ENCODE measurements around the gene CREG1.

Gene CREG1

DNA sequence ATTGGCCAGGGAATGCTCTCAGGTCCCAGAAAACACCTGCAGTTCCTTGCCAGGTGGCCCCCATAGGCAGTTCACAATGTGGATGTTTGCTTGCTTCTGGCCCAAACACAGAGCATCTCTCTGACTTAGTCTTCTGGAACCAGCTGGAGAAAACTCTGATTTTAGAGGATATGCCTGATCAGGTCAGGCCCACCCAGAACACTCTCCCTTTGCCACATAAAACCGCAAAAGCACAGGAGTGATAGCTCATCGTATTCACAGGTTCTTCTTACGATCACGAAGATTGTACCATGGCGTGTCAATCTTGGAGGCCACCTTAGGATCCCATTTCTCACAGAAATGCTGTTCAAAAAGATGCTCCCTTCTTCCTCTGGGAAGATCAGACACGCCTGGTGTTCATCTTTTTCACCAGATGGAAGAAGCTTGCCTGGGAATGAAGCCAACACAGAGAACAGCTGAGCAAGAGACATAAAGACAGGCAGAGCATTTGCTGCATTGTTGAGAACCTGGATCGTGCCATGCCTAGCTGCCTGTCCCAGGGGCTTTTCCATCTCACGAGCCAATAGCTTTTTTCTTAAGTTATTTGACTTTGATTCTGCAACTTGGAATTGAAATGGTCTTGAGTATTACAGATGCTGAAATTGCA lies 23.6 kb downstream of the CREG1 start:
- no peak for DNase-seq

DNA sequence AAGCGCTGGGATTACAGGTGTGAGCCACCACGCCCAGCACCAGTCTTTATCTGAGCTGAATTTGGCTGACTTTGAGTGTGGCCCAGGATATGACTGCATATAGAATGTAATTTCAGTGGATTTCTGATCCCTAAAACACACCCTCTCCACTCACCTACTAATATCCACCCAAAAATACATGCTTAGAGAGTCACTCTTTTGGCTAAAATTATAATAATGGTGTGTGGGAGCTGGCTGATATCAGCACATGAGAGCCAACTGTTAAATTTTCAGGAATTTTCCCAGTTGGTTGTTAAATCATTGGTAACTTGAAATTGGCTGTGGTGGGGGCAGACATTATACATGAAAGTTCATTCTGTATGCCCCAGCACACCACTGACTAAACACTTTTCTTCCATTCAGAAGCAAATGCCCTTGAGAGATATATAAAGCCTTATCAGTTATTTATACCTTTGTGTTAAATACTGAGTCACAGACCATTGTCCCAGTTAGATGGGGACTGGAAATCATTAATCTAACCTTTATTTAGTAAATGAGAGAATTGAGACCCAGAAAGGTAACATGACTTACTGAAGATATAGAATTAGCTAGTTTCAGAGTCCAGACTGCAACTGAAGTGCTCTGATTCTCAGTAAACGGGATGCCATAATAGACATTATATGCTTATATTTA lies 25.4 kb downstream of the CREG1 start:
- no peak for DNase-seq

DNA sequence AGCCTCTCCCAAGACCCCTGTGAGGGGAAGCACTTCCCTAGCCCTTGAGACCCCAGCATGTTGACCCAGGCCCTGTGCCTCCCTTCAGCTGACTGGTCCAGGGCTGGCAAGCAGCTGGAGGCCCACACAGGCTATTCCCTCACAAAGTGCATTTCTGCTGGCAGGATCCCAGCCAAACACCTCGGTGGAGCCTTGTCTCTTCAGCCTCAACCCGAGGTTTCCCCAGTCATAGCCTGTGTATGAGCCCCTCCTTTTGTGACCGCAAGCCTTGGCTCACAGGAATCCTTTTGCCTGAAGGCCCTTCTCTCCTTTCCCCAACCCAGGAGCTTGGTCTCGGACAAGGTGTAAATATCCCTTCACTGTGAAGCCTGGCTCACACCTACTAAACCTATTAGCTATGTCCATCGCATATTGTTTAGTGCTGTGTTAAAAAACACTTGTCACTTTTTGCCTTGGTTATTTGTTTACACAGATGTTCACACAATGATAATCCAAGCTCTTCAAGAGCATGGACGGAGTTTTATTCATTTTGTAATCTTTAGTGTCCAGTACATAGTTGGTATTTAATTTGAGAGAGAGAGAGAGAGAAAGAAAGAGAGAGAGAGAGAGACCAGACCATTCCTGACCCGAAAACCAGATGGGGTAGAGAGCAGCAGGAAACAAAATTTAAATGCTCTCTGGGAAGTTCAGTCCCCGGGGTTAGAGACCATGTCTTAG lies 26.7 kb downstream of the CREG1 start:
- DNase-seq: no peak

DNA sequence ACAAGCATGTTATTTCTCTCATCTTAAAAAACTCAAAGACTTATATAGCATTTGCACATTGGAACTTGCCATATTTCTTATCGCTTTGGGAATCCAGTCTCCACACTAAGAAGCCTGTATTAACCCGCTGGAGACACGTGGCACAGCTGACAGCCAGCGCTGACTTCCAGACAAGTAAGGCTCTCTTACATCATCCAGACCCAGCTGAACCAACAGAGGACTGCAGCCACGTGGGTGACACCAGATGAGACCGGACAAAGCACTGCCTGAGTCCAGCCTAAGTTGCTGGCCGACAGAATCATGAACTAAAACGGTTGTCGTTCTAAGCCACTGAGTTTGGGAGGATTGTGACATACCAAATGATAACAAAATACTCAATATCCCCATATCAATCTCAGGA lies 28.9 kb downstream of the CREG1 start:
- no peak for DNase-seq

DNA sequence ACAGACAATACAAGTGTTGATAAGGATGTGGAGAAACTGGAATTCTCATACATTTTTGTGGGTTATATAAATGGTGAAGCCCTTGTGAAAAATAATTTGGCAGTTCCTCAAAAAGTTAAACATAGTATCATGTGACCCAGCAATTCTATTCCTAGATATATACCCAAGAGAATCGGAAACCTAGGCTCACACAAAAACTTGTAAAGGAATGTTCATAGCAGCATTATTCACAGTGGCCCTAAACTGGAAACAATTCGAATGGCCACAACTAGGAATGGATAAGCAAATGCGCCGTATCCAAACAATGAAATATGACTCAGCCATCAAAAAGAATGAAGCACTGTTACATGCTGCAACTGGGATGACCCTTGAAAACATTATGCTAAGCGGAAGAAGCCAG lies 31.3 kb downstream of the CREG1 start:
- DNase-seq: no peak

DNA sequence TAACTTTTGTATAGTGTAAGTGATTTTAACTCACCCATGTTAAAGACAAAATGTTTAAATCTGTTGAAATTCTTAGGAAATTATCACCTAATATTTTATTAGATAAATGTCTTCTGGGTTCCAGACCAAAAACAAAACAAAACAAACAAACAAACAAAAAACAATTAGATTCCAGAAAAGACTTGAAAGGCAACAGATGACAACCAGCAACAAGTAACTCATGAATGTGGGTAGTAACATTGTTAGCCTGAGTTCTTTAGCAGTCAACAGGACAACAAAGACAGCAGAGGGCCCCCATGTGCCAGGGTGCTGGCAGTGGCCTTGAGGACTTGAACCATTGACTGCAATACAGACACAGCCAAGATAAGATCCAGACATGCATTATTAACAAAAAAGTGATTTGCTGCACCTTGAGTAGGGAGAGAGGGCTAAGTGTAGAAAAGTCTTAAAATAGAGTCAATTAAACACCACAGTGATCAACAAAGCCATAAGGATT lies 32.8 kb downstream of the CREG1 start:
- no peak for DNase-seq

DNA sequence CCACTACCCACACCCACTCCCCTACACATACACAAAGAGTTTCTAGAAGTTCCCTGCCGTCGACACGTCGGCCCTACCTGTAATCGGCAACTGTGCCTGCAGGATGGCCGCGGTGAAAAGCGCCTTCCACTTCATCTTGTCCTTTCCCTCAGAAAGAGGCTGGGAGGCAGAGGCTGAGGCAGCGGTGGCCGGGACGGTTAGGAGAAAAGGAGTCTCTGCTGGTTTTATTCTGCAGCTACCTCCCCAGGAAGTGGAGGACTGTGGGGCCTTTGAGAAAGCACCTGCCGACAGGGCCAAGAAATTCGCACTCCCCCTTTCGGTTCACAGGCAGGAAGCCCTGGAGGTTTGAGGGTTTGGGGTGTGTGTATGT lies 35.2 kb downstream of the CREG1 start, which contains the start of gene CD247:
Gene CD247, minus strand, starts transcription at position 199 of the 370 bp plus-strand sequence. Its CDS starts 64 bp downstream, at position 135.
- DNase-seq: peak; percentile 68 to 72

DNA sequence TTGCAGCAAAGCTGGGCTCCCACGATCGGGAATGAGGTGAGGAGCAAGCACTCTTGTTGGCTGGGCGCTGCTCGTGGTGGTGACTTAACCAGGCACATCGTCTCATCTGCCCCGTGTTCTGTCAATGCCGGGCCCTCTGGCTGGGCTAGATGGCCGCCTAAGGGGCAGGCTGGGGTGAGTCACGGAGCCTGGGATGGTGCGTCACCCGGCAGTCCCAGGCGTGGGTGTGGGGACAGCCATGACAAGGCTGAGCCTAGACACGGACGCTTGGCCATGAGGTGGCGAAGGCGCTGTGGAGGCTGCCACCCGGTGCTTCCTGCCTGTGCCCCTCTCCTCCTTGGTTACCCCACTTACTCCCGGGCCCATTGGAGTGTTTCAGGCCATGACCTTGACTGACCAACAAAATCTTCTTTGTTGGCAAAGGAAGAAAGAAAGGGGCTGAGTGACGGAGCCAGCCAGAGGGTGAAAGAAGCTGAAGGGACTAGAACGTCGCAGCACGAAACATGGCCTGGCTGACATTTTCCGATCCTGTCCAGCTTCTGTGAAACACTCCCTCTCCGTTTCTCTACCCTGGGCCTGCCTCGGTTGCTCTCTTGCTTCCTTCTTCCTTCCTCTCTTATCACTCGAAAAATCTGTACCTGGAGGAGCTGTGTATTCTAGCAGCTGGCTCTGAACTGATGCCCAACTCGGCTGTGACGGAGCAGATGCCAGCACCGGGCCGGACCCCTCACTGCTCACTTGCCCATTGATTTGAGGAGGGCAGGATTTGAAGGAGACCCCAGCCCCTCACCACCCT lies 35.8 kb downstream of the CREG1 start:
- peak; percentile 92 for DNase-seq

DNA sequence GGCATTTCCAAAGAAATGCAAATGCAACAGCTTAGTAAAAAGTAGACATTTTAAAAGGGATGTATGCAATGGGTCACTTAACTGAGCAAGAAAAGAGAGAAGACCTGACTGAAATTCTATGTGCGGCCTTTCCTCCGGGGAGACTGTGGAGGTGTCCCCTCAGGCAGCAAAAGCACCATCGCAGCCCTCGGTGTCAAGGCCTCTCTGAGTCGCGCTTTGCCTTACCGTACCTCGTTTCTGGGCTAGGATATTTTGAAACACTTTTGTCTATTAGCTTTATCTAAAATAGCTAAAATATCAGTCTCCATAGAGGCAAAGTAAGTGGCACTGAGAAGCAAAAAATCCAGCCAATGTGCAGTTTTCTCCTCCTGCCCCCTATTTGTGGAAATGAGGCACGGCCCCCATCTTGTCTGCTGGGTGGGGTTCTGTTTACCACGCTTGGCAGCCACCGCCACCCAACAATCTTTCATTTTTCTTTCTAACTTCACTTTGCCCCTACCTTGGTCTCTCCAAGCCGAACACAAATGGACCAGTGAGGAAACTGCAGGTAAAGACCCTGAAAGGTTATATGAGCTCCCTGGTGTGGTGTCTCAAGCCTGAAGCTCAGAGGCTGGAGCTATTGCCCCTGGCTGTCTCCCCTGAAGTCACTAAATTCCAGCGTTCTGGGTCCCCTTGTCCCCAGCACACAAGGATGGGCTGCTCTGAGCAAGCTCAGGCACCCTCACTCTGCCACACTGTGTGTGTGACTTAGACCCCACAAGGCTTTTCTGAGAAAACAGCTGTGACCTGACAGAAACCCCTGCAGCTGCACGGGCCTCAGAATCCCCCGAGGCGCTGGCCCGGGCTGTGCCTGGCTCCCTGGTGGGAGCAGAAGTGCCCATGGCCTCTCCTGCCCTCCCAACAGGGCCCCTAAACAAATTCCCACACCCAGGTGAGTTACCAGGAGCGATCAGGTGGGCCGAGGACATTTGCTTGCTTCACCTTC lies 36.9 kb downstream of the CREG1 start:
- DNase-seq: peak in 1 of 2 donors; percentile 35

DNA sequence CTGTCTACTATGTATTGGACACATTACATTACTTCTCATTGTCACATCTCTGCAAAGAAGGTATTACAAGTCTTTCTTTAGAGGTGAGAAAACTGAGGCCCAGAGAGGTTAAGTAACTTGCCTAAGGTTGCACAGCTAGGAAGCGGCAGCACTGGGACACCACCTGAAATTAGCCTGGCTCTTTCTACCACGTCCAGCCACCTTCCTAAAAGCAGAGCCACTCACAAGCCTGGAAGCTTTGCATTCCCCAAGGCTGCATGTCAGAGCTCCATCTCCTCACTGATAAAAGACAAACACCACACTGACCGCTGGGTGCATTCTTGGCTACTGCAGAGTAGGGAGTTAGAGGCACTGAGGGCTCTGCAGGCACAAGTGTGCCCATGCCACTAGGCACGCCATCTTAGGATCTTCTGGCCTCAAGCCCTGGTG lies 37.7 kb downstream of the CREG1 start:
- DNase-seq: no peak

DNA sequence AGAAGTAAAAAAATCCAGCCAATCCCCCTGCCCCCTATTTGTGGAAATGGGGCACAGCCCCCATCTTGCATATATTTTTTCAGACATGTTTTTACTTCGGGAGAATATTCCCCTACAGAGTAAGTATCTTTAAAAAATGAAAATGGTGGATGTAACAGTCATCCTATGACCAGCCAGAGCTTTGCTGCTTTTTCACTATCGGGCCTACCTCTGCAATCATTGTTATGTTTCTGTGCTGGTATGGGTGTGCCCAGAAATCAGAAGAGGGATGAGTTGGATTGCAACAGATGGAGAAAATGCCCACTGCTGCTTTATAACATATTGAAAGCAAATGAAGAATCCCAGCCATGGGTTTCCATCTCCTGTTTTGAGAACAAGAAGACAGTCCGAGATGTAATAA lies 38.1 kb downstream of the CREG1 start:
- DNase-seq: no peak

DNA sequence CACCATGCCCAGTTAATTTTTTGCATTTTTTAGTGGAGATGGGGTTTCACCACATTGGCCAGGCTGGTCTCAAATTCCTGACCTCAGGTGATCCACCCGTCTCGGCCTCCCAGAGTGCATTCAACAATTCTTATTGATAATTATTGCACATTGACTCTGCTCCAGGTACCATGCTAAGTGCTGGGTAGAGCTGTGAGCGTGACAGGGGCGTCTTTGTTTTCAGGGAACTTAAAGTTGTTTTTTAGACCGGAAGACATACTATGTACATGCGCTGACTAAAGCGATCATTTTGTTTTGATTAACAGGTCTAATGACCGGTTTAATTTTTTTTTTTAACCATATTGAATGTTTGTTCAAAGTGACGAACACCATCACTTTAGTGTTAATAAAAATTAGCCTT lies 39.3 kb downstream of the CREG1 start:
- no peak for DNase-seq

DNA sequence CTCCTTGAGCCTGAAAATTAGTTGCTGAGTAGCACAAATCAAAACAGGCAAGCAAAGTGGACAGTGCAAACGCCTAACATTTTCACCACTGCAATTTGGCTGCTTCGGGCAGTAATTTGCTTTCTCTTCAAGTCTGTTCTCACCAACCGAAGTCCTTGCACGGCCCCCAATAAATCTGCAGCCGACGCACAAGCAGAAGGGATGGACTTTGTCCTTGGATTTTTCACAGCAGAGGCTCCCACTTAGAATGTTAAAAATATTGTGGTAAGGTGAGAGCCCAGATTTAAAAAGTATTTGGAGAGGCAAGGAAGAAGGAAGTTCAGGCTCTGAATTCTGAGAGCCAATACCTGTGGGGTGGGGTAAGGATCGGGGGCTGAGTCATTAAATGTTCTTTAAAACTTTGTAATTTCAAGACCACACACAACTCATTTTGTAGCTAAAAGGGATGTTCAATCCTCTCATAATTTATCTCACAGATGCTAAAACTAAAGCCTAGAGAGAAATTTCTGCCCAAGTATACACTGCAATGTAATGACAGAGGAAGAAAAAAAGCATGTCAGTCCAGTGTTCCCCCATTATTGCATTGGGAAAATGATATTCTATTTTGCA lies 41.4 kb downstream of the CREG1 start:
- no peak for DNase-seq

DNA sequence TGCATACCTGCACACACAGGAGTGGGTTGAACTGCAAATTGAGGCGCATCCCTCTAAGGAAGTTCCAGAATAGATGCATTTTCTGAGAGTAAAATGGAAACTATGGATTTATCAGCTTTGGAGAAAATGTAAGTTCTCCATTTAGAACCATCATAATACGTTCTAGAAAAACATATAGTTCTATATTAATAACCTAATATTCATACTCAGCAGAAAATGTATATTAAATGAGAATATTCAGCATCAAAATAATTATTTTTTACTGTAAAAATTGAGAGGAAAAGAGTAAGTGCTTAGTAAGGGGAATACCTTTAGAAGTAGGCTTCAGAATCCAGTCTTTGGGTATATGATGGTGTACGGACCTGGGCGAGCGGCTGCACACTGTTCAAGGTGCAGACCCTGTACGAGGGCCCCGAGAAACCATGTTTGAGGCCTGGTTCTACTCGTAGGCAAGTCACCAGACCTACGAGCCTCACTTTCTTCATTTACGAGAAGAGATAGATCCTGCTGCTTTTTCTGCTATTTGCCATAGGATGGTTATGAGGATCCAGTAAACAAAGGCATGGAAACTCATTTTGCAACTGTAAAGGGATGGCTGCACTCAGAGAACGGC lies 42.1 kb downstream of the CREG1 start:
- no peak for DNase-seq

DNA sequence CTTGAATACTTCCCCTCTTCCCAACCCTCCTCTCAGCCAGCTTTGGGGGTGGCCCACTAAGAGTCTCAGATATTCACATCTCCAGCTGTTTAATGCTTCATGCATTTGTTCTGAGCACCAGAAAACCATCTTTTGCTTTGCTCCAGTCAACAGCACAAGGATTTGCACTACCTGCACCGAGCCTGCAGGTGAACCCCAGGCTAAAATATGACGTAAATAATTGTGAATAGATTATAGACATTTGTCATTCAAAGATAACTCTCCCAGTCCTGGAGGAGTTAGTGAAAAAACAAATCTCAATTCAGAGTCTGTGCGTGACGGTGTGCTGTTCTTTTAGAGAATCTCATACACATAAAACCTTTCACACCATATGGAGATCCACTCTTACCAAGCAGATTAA lies 42.7 kb downstream of the CREG1 start:
- DNase-seq: no peak

DNA sequence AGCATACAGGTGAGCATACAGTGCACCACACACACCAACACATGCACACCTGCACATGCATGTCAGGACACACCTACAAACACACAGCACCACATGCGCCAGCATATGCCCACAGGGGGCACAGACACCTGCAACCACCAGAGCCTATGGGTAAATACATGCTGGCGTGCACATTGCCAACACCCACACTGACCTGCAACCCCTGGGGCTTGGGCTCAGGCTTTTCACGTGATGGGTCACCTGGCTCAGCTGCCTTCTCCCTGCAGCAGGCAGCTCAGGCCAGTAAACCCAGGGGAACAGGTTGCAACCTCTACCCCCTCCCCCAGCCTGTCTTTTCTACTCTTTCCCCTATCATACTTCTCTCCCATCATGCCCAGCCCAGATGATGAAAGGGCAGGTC lies 43.3 kb downstream of the CREG1 start:
- no peak for DNase-seq

DNA sequence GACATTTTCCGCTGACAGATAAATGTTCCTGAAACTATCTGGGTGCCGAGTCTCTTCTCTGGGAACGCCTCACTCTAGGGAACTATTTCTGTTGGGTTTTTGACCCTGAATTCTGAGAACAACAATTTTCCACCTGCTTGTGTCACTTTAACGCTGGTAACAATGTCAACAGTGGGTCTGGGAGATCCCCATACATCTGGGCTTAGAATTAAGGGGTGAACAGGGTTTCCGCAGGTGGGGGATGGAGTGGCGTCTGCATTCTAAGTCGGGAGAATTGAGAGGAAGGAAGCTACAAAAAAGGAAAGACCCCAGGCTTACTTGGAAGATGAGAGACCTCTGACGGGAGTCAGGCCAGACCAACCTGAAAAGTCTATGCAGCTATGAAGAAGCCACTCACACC lies 44.0 kb downstream of the CREG1 start:
- DNase-seq: no peak

DNA sequence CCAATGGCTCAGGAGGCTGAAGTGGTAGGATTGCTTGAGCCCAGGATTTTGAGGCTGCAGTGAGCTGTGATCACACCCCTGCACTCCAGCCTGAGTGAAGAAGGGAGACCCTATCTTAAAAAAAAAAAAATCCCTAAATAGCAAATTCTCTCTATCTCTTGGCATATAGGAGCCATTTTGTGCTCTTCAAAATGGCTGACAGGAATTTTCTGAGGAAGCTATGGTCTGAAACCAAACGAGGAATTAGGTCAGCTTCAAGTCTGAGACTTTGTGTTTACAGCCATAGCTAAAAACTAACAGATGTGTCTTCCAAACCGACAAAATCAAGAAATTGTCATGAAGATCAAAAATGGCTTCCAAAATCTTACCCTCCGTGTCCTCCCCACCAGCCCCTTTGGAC lies 45.8 kb downstream of the CREG1 start:
- DNase-seq: no peak

DNA sequence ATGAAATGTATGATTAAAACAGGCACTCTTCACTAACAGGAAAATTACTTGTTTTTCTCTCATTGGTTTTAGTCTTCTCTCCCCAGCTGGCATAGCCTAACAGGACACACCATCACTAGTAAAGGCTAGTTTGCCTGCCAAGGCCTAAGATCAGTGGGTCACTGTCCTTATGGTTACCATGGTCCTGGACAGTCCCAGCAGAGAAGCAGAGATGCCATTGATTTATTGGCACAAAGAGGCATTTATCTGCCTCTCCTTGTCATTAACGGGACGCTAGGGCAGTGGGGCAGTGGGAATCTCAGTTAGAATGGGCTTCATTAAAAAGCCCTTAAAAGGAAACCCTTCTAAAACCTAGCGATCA lies 49.1 kb downstream of the CREG1 start:
- no peak for DNase-seq

DNA sequence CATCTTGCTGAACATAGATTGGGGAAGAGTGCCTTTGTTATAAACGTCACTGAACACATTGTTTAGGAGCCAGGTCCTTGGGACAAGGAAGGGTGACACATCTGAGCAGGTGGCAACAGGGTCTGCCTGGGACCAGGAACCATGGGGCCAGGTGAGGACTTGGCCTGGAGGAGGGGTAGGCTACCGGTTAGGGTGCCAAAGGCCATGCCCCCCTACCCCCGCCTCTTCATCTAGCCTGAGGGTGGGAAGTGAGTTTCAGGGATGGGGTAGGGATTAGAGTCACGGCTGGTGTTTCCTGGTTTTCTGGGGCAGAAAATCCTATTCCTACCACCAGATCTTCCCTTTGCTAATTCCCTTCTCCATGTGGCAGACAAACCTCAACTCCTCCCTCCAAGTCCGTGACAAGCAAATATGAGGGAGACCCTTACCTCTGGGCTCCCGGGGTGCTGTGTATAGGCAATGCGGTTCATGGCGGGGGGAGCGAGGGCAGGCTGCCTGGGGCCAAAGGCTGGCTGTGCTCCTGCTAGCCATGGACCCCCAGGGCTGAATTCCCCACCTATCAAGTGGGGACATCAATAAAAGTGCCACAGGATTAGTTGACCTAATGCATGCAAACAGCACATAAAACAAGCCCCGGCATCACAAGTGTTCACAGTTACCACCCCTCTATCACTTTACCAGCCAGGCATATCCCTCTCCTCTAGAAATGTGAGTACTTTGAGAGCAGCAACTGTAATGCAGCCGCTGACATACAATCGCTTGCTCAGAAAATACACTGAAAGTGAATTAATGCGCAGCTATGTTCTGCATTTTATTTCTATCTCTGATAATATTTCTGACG lies 49.7 kb downstream of the CREG1 start:
- DNase-seq: no peak
